CD14-positive monocyte (primary cell): Measurements from ENCODE around the gene ZNF300. TPM values are rescaled to one million over a fixed set of nuclear protein-coding genes. Genes with fewer than 3 reads are reported as not detected.

Experiments
- polyA plus RNA-seq, 3 donors: library from polyadenylated mRNA; depleted of rRNA in 1 of 3; unstranded in 2 of 3; stranded (reverse) in 1 of 3; fragments of 300-500 nt in 2 of 3; fragments of >200 nt in 1 of 3; fragmentation: Illumina TruSeq in 2 of 3; gene quantifications; 1 replicate in 2 of 3; 2 replicates in 1 of 3; pipeline ENCODE4 v1.2.3, GENCODE V29; 2012 to 2021

The ZNF300 gene
- polyA plus RNA-seq, 3 donors, result 0.26 to 1.1 (median 0.52) TPM

Other genes starting within 250 kb of the ZNF300 start
- not detected for gene MYOZ3, start 243.7 kb downstream of the ZNF300 start, polyA plus RNA-seq
- 10 to 100 TPM; 37.9 to 68.4 (median 47.4) TPM for gene RBM22, start 203.9 kb downstream of the ZNF300 start, polyA plus RNA-seq
- 10 to 100 TPM; 14.6 to 34.4 (median 16.3) TPM for gene DCTN4, start 146.0 kb downstream of the ZNF300 start, polyA plus RNA-seq
- 10 to 100 TPM; 41.7 to 52.2 (median 45.4) TPM for gene SMIM3, start 126.2 kb downstream of the ZNF300 start, polyA plus RNA-seq
- gene IRGM, start 58.5 kb downstream of the ZNF300 start, polyA plus RNA-seq, result under 1 TPM in 1 of 3 donors, not detected in 2; 0.07 TPM
- gene GPX3, start 115.6 kb upstream of the ZNF300 start, polyA plus RNA-seq, result 10 to 100 TPM in 1 of 3 donors, 1 to 10 TPM in 2; 3.5 to 12.7 (median 3.8) TPM
- 100 to 1,000 TPM in 1 of 3 donors, 10 to 100 TPM in 2; 30.8 to 108 (median 46.4) TPM for gene TNIP1, start 176.1 kb upstream of the ZNF300 start, polyA plus RNA-seq